Measurements from ENCODE around the gene AAMP.
"Not testable (repeated sequence)": the region's sequence is repeated elsewhere in the genome, so short reads cannot be mapped to it uniquely, and the experiment has no call there.

Gene AAMP

DNA sequence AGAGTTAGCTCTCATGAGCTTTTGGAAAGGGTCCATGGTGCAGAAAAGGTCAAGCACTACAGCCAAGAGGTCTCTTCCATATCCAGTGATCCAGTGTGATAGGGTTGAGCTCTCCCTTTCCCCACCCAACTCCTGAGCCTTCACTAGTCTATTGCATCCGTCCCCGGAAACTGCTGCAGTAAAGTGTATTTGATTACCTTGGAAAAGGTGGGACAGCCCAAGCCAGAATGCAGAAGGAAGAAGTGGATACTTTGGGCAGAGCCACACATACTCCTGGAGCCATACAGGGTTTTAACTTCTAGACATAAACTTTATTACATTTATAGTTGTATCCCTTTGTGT, 3.9 kb upstream of the AAMP start:
- DNase-seq = no peak

DNA sequence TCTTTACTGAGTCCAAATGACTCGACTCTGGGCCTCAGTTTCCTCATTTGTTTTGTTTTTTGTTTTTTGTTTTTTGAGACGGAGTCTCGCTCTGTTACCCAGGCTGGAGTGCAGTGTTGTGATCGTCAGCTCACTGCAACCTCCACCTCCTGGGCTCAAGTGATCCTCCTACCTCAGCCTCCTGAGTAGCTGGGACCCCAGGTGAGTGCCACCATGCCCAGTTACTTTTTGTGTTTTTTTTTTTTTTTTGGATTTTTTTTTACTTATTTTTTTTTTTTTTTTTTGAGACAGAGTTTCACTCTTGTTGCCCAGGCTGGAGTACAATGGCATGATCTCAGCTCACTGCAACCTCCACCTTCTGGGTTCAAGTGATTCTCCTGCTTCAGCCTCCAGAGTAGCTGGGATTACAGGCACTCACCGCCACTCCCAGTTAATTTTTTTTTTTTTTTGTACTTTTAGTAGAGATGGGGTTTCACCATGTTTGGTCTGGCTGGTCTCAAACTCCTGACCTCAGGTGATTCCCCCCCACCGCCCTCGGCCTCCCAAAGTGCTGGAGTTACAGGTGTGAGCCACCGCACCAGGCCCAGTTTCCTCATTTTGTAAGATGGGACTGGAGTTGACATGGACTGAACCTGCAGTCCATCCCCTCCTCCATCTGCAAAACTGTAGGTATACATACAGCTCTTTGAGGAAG, 3.4 kb upstream of the AAMP start:
- DNase-seq = not testable (repeated sequence)

DNA sequence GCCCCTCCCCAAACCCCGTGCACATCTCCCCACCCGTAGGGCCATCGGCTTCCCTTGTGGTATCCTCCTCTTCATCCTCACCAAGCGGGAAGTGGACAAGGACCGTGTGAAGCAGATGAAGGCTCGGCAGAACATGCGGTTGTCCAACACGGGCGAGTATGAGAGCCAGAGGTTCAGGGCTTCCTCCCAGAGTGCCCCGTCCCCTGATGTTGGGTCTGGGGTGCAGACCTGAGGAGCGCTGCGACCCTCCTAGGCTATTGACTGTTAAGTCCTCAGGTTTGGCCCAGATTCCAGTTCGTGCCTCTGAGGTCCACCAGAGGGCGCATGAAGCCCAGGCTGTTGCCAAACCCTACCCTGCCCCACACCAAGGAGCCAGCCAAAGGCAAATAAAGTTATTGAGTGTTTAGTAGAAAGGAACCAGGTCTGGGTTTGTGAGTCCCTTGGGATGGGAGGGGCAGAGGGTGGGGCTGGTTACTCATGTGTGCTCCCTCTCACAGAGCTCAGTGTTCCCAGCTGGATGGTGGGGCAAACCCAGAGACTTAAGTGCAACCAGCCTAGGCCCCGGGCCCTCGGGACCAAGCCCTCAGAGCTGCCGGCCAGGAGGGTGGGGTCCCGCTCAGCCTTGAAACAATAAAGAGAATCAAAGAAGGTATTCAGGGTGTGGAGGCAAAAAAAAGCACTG, 2.7 kb upstream of the AAMP start:
- DNase-seq = peak; percentile 93

DNA sequence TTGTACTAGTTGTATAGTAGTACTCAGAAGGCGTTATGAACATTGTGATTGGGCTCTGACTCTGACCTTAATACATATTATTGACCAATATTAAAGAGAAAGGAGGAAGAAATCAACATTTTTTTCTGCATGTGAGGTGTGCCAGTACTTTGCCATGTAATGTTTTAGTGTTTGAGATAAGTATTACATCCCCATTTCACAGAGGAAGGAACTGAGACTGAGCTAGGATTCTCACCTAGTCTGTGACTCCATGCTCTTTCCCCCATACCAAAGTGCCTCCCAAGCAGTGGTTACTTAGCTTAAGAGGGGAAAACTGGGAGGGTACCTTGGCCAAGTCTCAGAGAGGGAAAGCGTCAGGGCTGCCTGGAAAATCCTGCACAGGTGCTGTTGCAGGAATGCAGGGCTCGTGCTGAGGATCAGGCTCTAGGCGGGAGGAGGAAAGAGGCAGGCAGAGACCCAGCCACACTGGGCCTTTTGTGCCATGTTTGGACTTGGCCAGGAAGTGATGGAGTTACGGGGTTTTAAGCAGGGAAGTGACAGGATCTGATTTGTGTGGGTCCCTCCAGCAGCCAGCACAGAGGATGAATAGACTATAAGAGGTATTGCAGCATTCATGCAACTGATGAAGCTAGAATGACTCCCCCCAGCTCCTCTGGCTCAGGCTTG, 2.1 kb upstream of the AAMP start:
- peak; percentile 50 for DNase-seq

DNA sequence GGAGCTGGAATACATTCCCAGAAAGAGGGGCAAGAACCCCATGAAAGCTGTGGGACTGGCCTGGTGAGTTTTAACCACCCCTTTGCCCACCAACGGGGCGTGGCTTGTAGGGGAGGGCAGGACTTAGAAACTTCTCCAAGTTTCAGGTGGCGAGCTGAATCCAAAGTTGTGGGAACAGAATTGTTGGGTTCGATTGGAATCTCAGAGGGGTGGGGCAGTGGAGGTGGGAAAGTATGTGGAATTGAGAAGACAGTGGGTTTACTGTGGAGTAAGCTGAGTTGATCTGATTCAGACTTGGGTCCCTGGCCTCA, 1.5 kb upstream of the AAMP start:
- no peak for DNase-seq

DNA sequence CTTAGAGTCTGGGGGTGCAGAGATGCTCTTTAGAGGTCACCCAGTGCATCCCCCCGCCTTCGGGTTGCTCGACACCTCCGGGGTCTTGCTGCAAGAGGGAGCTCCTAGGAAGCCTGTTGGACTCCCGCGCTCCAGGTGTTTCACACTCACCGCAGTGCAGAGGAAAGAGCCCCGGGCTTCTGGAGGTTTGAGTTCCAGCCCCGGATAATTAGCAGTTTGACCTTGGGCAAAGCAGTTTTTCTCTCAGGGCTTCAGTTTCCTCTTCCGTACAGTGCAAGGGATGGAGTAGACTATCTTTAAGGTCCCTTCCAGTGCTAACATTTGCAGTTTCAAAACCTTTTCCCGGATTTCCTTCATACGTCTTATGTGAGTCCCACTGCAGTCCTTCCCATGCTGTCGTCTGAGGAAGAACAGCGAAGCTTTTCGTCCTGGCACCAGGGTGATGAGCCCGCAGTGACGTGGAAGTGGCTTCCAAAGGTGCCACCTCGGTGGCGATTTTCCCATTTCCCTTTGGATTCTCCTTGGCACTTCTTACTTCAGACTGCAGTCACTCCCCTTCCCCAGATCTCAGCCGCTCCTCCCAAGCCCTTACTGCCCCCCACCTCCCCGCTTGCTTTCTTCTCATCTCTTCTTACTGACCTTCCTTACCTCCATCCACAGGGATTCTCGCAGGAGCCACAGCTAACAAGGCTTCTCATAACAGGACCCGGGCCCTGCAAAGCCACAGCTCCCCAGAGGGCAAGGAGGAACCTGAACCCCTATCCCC, 967 bp upstream of the AAMP start:
- peak; percentile 59 for DNase-seq

DNA sequence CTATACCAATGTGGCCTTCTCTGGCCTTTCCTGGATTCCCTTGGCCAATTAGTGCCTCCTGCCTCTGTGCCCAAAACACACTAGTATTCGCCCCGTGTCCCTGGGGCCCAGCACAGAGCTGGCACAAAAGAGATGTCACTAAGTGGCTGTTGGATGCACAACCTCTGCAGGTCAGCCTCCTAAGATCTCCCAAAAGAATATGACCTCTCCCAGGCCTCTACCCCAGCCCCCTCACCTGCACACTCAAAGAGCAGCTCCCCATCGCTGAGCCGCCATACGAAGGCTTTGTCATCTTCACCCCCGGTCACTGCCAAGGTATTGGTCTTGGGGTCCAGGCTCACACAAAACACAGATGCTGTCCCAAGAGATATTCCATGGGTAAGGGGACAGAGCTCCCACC, 2.7 kb downstream of the AAMP start:
- DNase-seq = no peak

DNA sequence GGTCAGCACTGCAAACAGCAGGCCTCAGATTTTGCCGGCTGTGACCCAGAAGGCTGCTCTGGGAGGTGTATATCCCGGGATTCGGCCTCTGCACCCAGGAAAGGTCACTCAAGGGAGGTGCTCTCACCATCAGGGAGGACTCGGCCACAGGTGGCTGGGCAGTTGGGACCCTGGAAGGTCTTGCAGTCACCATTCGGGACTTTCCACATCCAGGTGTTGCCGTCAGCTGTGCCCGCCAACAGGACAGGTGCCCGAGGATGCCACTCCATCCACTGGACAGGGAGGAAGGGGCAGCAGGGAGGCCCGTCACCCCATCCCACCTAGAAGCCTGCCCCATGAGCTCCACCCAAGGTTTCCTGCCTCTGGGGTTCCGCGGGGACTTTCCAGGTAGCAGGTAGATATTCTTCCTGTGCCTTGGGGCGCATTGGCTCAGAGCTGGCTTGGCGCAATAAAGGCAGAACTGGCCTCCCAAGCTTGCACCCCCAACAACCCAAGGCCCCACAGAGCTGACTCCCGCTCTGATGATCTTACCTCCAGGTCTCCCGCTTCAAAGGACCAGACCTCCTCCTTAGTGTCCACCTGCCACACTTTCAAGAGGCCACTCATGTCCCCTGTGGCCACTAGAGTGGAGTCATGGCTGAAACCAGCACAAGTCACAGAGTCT, 3.5 kb downstream of the AAMP start:
- DNase-seq = no peak

DNA sequence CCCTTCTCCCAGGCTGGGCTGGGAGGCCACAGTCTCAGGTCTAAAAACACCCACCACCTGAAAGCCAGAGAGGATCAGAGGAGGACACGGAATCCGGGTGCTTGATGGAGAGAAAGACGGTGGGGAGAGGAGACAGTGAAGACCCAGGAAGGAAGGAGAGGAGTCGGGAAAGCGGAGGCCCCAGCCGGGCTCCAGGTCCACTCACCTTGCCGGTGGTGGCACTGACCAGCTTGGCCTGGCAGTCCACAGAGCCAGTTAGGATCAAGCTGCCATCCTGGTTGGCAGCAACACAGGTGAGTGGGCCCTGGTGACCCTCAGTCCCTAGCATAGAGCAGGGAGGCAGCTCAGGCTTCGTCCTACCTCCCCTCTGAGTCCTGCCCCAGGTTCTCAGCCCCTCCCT, 4.3 kb downstream of the AAMP start:
- no peak for DNase-seq

DNA sequence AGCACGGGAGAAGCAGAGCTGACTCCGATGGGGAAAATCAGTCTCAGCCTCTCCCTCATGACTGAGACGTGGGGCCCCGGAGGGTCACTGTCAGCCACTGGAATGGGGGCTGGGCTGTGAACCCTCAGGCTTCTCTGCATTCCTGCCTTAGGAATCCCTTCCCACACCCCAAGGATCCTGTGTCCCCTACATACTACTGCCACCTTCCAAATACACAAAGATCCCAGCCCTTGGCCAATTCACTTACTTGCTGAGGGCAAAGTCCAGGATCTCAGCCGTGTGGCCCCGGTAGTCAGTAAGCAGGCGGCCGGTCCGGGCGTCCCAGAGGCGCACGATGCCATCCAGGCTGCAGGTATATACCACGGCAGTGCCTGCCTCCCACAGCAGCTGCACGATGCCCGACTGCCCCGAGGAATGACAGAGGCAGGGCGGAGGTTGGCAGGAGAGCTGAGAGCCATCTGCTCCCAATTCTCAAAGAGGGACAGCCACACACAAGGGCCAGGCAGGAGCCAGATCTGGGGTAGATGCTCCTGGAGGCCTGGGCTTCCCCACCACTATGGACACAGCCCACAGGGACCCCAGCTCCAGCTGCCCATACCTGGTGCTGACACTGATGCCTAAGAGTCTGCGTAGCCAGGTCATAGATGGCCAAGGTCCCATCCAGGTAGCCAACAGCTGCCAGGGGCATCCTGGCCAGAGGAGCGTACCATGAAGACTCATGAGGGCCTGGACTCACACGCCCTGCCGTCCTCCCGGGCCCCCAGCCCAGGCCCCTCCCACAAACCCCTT, 5.0 kb downstream of the AAMP start:
- peak; percentile 54 for DNase-seq

DNA sequence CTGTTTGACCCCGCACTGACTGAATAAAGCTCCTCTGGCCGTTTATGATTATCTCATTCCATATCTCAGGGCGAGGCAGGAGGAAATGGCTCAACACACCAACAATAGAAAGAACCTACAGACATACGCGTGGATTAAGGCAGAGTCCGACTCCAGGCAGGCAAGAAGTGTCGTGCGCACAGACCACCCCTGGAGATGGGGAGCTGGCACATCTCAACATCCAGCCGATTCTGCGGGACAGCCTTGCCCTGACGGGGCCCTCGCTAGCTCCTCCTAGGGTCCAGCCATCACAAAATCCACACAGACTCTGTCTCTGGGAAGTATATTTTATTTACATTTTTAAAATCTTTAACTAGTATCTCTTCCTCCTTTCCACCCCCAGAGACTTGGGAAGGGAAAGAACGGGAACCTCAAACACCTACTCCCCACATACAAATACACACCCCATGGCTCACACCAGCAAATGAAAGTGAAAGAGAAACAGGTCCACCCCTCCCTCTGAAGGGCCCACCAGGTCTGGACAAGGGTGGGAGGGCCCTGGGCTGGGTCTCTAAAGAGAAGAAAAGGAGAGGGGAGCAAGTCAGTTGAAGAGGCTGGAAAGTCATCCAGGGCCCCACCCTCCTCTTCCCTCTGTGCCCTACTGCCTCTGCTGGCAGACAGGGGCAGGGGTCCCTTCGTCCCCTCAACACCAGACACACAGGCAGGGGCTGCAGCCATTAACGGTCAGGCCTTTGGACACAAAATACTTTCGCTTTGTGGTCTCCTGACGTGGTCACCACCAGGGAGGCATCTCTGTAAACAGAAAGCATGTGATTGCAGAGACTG, 5.9 kb downstream of the AAMP start:
- DNase-seq = peak; percentile 51

DNA sequence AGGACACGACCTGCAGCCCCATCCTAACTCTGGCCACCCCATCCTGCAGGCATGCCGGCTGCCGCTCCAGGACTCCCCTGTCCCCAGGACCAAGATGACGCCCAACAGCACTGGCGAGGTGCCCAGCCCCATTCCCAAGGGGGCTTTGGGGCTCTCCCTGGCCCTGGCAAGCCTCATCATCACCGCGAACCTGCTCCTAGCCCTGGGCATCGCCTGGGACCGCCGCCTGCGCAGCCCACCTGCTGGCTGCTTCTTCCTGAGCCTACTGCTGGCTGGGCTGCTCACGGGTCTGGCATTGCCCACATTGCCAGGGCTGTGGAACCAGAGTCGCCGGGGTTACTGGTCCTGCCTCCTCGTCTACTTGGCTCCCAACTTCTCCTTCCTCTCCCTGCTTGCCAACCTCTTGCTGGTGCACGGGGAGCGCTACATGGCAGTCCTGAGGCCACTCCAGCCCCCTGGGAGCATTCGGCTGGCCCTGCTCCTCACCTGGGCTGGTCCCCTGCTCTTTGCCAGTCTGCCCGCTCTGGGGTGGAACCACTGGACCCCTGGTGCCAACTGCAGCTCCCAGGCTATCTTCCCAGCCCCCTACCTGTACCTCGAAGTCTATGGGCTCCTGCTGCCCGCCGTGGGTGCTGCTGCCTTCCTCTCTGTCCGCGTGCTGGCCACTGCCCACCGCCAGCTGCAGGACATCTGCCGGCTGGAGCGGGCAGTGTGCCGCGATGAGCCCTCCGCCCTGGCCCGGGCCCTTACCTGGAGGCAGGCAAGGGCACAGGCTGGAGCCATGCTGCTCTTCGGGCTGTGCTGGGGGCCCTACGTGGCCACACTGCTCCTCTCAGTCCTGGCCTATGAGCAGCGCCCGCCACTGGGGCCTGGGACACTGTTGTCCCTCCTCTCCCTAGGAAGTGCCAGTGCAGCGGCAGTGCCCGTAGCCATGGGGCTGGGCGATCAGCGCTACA, 7.0 kb downstream of the AAMP start:
- DNase-seq = no peak

DNA sequence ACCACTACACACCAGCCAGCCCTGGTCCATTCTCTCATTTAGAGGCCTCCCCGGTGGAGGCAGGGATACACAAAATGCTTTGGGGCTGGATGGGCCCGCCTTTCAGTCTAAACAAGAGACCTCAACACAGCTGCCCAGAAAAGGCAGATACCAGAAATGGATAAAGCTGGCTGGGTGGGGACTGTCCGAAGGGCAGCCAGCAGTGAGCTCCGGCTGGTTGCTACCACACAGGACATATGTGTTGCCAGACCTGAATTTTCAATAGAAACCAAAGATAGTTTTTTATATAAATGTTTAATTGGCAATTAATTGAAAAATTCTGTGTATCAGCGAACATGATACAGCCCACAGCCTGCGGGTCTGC, 7.7 kb downstream of the AAMP start:
- no peak for DNase-seq

DNA sequence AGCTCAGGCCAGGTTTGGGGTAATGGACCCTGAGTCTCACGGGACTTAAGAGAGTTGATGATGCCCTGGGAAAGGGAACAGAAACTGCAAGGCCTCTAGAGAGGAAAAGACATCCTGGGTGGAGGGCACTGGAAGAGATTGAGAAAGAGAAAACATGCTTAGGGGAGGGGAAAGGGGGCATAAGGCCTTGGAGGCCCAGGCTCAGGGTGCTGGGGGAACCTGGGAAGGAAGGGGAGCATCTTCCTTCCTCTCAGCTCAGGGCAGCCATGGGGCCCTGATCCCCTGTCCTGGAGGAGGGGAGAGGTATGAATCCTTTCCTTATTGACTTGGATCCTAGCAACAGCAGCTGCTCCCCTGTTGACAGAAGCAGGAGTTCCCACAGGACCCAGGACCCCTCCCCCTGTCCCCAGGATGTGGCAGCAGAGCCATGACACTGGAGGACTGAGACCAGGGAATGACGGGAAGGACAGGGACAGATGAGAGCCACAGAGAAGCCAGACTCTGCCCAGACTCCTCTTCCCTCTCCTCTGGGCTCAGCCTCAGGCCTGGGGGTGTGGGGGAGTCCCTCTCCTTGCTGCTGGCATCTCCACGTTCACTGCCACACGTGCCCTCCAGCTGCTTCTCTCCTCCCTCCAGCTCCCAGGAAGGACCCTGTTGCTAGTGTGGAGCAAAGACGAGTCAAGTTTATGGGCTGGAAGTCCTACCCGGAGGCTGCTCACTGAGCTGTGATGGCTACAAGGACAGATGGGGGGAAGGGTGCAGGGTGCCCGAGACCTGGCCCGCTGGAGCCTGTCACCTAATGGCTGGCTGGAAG, 8.3 kb downstream of the AAMP start:
- DNase-seq = no peak

DNA sequence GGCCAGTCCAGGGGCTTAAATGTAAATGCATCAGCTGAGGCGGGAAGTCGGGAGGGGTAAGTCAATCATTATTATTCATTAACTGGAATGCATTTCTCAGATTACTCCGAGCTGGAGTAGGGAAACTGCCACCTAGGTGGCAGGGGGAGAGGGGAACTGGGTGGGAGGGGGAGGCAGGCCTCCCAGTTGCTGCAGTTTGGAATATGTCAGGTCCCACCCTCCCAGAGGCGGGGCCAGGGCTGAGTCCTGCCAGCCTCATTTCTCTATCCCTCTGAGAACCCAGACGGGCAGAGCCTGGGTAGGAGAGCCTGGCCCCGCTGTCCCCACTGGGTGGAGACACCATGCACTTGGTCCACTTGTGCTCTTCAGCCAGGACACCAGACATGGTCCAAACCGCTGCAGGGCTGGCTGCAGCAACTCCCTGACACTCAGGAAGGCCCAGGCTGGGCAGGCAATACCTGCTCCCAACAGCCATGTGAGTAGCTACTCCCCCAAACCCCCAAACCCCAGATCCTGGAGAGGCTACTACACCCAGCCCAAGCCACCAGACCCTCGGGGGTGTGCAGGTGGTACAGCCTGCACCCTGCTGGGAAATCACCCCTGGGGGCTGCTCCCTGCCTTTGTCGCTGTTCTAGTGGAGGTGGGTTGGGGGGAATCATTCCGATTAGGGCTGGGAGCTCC, 9.1 kb downstream of the AAMP start, which contains the start of gene GPBAR1:
TSS of gene GPBAR1 (plus strand) at position 274 of the 681 bp plus-strand sequence. CDS start 1,710 bp downstream, outside the sequence.
- peak; percentile 79 for DNase-seq

DNA sequence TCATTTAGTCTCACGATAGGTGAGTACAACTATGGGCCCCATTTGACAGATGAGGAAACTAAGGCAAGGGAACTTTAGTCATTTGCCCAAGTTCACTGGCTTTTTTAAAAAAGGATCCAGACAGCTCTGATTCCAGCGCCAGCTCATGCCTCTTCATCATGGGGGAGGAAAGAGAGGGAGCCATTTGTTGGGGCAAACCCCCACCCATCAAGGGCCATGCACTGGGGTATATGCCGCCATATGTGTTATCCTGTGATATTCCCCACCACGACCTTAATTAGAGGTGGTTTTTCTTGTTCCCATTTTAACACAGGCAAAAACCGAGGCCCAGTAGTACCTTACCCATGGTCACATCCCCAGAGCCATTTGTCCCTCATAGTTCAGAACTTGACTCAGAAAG, 9.8 kb downstream of the AAMP start:
- no peak for DNase-seq

DNA sequence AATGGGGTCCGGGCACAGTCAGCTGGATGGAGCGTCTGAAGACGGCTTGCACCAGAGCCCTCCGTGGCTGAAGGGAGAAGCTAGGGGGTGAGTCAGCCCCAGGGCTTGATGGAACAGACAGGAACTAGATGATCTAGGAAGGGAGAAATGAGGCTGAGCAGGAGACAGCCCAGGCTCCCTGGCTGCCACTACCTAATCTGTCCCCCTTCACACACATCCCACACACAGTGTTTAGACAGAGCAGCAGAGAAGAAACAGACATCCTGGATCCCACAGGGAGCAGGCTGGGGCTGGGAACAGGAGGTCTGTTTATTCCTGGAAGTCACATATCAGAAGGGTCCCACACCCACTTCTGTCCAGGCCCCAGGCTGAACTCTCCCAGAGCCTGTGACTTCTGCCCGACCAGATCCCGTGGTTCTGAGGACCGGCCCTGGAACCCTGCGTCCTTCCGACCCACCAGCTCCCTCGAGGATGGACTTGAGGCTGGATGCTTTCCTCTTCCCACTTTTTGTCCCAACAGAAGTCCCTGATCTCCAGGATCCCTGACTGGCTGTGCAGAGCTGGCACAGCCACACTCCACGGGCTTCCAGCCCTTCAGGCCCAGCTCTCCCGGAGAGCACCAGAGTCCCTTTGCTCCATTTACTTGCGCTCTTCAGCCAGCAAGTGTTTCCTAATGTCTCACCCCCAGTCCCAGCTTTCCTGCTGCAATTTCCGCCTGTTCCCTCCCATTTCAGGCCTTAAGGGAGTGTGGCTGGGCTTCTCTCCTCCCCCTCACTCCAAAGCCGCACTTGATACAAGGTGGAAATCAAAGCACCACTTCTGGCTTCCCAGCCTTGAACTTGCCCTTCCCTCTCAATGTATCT, 10.6 kb downstream of the AAMP start:
- DNase-seq = peak; percentile 96
